C4-2B (cell line): Measurements from ENCODE around the gene MAP2.

Experiments used
- H3K27ac ChIP-seq: fragments of 450-650 bp; 2 replicates; pipeline ENCODE4 v1.5.1; 2017
- ZFX ChIP-seq: fragments of 450-650 bp; IDR thresholded peaks from 2 replicates; pipeline ENCODE4 v1.6.1; 2017
- TF ChIP-seq, protein P1 (sequence below): fragments of 450-650 bp; conservative IDR thresholded peaks from 2 replicates; pipeline ENCODE4 v1.5.1; 2017; ENCODE audit warnings: mild to moderate bottlenecking

The MAP2 gene

DNA sequence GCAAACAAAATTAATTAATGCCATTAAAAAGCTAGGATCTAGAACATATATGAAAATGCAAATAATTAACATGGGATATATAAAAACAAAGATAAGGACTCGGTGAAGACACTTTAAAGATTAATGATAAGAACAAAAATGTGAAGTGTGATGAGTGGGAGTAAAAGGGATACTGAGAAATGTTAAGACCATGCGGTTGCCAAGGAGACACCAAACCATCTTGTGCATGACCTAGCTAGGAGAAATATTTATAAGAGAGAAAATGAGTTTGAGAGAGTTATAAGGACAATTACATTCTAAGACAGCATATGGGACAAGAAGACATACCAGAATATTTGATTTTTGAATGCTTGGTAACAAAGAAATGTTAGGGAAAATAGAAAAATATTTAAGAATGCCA is 25.4 kb upstream of the MAP2 start:
- TF ChIP-seq, protein P1, sequence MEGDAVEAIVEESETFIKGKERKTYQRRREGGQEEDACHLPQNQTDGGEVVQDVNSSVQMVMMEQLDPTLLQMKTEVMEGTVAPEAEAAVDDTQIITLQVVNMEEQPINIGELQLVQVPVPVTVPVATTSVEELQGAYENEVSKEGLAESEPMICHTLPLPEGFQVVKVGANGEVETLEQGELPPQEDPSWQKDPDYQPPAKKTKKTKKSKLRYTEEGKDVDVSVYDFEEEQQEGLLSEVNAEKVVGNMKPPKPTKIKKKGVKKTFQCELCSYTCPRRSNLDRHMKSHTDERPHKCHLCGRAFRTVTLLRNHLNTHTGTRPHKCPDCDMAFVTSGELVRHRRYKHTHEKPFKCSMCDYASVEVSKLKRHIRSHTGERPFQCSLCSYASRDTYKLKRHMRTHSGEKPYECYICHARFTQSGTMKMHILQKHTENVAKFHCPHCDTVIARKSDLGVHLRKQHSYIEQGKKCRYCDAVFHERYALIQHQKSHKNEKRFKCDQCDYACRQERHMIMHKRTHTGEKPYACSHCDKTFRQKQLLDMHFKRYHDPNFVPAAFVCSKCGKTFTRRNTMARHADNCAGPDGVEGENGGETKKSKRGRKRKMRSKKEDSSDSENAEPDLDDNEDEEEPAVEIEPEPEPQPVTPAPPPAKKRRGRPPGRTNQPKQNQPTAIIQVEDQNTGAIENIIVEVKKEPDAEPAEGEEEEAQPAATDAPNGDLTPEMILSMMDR, result no peak
- no peak for TF ChIP-seq ZFX
- H3K27ac ChIP-seq, result no peak overlapping the region

DNA sequence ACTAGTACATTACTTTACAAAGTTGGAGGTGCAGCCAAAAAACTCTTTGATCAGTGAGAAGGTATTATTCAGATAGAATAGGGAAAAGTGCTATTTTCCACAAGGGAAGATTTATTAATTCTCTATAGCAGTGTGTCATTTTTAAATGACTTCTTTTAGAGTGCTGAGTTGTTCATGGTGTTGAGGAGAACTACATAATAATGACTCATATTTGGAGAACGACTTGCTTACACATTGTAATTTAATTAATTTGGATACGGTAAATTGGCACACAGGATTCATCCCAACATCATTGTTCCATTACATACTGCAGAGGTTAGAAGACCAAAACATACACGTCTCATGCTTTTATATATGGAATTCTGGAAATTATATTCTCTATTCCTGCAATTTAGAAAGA is 22.1 kb upstream of the MAP2 start:
- TF ChIP-seq, protein P1, result no peak
- TF ChIP-seq ZFX, result no peak
- no peak overlapping the region for H3K27ac ChIP-seq

DNA sequence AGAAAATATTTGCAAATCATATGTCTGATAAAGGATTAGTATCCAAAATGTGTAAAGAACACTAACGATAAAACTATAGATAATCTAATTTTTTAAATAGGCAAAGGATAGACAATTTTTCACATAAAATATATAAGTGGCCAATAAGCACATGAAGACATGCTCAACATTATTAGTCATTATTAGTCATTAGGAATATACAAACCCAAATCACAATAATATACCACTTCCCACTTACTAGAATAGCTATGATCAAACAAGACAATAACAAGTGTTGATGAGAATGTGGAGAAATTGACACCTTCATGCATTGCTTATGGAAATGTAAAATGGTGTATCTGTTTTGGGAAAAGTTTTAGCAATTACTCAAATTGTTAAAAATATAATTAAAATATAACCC is 12.6 kb upstream of the MAP2 start:
- no peak overlapping the region for H3K27ac ChIP-seq
- TF ChIP-seq, protein P1, result no peak
- no peak for TF ChIP-seq ZFX

DNA sequence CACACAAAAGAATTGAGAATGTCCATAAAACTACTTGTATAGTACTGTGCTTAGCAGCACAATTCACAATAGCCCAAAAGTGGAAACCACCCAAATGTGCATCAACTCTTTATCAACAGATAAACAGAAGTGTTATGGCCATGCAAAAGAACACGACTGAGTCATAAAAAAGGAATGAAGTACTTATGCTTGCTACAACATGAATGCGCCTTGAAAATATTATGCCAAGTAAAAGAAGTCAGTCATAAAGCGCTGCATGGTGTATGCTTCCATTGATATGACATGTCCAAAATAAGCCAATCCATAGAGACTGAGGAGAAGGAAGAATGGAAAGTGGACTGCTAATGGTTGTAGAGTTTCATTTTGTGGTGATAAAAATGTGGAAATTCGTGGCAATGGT is 12.1 kb upstream of the MAP2 start:
- H3K27ac ChIP-seq, result no peak overlapping the region
- no peak for TF ChIP-seq ZFX
- TF ChIP-seq, protein P1, result no peak

DNA sequence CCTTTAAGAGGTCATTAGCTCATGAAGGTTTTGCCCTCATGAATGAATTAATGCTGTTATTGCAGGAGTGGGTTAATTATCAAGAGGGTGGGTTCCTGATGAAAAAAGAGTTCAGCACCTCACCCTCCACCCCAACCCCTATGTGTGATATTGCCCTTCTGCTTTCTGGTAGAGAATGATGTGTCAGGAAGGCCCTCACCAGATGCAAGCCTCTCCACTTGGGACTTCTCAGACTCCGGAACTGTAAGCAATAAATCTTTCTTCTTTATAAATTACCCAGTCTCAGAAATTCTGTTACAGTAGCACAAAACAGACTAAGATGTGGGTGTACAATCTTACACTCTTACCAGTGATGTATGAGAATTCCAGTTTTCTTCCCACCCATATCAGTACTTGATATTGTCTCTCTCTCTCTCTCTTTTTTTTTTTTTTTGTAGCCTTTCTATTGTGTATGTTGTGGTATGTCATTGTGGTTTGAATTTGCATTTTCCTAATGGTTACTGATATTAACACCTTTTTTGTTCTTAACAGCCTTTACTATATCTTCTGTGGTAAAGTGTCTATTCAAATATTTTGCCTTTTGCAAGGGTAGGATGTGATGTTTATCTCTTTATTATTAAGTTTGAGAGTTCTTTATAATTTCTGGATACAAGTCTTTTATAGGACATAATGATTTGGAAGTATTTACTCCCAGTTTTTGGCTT is 10.4 kb upstream of the MAP2 start:
- TF ChIP-seq ZFX, result no peak
- TF ChIP-seq, protein P1, result no peak
- H3K27ac ChIP-seq, result no peak overlapping the region

DNA sequence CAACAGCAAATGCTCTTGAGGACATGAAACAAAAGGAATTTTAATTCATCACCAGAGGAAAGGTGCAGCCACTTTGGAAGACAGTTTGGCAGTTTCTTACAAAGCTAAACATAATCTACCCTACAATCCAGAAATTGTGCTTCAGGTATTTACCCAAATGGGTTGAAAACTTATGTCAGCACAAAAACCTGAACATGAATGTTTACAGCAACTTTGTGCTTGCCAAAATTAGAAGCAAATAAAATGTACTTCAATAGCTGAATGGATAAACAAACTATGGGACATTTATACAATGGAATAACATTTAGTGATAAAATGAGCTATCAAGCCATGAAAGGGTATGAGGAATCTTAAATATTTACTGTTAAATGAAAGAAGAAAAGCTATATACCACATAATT is 6.9 kb upstream of the MAP2 start:
- TF ChIP-seq, protein P1, result no peak
- no peak for TF ChIP-seq ZFX
- no peak overlapping the region for H3K27ac ChIP-seq

DNA sequence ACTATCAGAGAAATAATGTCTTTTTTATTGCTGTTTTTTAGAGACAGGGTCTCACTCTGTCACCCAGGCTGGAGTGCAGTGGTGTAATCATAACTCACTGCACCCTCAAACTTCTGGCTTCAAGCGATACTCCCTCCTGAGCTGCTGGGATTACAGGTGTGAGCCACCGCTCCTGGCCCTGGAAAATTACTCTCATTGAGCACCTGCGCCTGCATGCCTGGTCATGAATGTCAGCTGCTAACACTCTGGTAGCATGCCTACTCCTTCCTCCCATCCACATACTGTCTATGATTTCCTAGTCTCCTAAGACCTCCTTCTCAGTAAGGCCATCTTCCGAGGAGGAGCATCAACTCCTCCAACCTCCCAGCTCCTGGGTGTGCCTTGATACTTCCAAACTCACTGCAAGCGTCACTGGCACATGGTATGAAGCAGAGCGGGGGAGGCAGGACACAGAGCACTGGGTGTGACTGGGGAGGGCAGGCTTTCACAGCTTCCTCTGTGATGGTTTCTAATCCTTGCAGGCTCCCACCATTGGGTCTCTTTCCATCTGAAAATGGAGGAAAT is 1.6 kb upstream of the MAP2 start:
- no peak overlapping the region for H3K27ac ChIP-seq
- TF ChIP-seq ZFX, result no peak
- TF ChIP-seq, protein P1, result no peak
